Measurements from ENCODE around the gene DEFB131B.
"Not testable (repeated sequence)": the region's sequence is repeated elsewhere in the genome, so short reads cannot be mapped to it uniquely, and the experiment has no call there.

The DEFB131B gene

GRCh38 chr11:71911986-71912340 is 33.7 kb downstream of the DEFB131B start:
- DNase-seq = not testable (repeated sequence)

- DNase-seq = no peak
Measured at GRCh38 chr11:71913756-71914526, 35.7 kb downstream of the DEFB131B start.

DNA sequence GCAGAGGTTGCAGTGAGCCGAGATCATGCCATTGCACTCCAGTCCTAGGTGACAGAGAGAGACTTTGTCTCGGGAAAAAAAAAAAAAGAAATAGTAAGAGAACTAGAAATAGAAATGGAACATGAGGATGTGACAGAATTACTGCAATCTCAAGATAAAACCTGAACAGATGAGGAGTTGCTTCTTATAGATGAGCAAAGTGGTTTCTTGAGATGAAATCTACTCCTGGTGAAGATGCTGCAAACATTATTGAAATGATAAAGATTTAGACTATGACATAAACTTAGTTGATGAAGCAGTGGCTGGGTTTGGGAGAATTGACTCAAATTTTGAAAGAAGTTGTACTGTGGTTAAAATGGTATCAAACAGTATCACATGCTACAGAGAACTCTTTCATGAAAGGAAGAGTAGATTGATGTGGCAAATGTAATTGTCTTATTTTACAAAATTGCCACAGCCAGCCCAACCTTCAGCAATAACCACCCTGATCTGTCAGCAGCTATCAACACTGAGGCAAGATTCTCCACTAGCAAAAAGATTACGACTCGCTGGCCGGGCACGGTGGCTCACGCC is 36.5 kb downstream of the DEFB131B start:
- no peak for DNase-seq

GRCh38 chr11:71917646-71918140 is 39.4 kb downstream of the DEFB131B start:
- no peak for DNase-seq

- DNase-seq = peak; percentile 82 to 91 (median 89)
Measured at GRCh38 chr11:71927820-71928736, 49.8 kb downstream of the DEFB131B start, which contains the start of gene XNDC1N. Gene XNDC1N, minus strand, starts transcription at chr11:71928594. Its CDS starts 5,241 bp downstream, at chr11:71923353.

DNA sequence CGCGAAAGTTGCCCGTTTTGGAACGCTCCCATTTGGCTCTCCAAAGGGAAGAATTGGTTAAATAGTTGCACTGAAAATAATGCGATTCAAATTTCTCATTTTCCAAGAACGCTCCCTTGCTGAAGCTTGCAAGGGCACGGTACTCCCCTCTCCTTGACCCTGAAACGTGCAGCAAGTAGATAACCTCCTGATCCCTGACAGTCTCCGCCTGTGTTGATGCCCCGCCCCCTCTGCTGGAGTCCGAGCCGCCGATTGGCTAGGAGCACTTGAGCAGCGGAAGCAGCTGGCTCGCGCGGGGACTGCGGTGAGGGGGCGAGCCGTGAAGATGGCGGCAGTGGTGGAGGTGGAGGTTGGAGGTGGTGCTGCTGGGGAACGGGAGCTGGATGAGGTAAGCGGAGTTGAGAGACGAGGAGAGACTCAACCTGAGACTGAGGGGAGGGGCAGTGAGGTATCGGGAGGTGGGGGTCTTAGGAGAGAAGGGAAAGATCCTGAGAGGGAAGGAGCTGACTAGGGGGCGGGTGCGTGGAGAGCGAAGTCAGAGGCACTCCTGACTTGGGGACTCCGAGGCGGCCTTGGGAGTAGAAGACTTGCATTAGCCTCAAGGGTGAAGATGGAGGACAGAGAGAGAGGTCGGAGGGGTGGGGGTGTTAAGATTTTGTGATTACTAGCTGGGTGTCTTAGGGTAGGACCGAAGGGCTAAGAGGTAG is 50.6 kb downstream of the DEFB131B start, which contains the start of gene RNF121:
TSS of gene RNF121 (plus strand) at position 310 of the 707 bp plus-strand sequence. CDS start at position 326, 16 bp downstream.
- DNase-seq = peak; percentile 96 to 98 (median 98)

DNA sequence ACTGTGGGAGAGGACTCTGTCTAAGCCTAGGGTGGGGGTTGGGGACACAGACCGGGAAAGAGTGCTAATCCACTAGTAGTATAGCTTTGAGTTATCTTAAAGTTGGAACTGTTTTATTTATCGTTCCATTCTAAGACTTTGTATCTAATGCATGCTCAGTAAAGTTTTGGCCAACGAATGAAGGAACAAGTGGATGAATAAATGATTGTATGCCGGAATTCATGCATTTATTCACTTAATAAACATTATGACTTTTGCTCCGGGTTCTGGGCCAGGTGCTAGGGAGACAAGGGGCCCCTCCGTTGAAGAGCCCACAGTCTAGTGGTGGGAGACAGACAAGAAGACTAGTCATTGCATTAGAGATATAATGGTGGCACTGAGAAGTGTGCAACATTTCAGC is 51.2 kb downstream of the DEFB131B start:
- DNase-seq = peak in 1 of 3 donors; percentile 6

- DNase-seq = no peak
Measured at GRCh38 chr11:71930556-71931244, 52.4 kb downstream of the DEFB131B start.

DNA sequence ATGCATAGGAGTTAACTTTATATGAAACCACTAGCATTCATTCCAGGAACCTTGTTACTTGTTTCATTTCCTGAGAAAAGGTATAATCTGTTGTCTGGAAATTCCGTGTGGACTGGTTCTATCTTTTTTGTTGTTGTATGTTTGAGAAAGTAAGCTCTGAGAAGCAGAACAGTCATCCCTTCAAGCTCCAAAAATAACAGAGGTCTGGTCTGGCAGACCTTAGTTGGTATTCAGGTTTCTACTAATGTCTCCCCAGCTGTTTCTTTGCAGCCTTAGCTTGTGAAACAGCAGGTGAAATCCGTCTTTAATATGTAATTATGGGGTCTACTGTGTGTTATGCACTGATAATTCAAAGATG is 53.0 kb downstream of the DEFB131B start:
- DNase-seq = no peak

DNA sequence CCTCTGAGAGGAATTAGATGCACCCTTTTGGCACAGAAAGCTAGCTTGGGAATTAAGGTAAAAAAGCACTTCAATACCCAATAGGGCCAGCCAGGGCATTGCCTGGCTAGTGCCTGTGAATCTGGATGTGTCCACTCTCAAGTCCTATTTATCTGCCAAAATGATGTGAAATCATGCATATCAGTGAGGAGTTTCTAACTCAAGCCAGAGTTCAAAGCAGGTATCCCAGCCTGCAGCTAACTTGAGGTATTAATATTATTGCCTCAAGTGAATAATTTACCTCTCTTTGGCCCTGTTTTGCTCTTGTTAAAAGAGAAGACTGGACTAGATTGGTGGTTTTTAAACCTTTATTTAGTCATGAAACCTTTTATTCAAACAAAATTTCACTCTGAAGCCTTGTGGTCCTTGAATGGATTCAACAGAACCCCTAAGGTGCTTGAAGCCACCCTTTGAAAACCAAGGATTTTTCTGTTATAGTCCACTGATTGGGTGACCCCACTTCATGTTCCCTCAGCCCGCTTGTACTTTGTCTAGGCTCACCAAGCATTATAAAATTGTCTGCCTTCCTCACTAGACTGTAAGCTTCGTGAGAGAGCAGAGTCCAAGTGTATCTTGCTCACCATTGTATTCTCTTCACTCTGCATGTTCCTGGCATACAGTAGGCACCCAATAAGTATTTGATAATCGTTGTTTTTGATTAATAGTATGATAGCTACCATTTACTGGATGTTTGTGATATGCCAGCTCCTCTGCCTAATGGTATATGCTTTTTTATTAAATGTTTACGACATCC is 55.1 kb downstream of the DEFB131B start:
- DNase-seq = no peak

Data from suppressor macrophage treated with lipopolysaccharide for 1 hour (primary cell).